ENCODE results near the gene TWF2.

TWF2 gene

DNA sequence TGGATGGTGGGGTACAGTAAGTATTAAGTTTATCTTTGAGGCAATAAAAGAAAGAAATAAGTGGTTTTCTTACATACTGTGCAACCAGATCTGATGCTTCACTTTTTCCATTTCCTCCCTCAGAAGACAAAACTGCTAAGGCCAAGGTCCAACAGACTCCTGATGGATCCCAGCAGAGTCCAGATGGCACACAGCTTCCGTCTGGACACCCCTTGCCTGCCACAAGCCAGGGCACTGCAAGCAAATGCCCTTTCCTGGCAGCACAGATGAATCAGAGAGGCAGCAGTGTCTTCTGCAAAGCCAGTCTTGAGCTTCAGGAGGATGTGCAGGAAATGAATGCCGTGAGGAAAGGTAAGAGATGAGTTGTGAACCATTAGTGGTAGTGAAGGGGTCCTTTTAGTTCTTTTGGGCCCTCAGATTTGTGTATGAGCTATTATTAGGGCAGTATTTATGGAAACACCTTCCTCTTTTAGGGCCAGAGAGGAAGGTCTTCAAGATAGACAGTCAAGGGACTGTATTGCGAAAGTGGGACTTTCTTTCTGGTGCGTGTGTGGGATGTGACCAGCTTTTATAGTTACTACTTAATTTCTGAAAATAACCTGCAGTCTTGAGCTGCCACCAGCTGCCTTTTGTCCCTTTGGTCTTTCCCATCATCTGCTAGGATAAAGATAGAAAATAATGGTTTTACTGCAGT, 36.4 kb downstream of the TWF2 start:
- DNase-seq (ENCODE audit: low read depth) = no peak

- DNase-seq (ENCODE audit: low read depth) = peak; percentile 73
These were observed 37.8 kb downstream of the TWF2 start for GRCh38 chr3:52200981-52201679.

- no peak for DNase-seq (ENCODE audit: low read depth)
These were observed 40.0 kb downstream of the TWF2 start for GRCh38 chr3:52198643-52199608.

DNA sequence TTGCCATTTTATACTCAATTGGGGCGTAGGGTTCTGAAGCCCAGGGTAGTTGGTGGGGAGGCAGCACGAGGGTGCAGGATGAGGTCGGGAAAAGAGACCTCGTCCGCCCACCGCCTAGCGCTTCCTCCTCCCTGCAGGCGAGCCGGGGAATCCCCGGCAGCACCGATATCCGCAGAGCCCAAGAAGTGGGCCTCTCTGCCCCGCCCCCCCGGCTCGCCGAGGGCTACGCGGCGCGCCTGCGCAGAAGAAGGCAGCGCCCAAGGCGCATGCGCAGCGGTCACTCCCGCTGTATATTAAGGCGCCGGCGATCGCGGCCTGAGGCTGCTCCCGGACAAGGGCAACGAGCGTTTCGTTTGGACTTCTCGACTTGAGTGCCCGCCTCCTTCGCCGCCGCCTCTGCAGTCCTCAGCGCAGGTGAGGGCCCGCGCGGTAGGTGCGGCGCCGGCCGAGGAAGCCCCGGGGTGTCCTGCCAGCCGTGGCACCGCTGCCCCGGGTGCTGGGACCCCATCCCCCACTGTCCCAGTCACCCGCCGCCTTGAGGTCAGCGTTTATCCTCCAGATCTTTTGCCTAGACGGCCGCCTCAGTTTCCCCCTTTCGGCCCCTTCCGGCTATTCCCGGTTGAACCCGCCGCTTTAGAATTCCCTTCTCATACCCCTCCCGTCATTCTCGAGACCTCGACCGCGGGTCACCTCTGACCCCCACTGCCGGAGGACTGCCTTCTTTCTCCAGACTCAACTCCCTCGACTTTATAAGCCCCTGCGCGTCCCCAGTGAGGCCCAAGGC, 40.9 kb downstream of the TWF2 start, which contains the start of gene ALAS1:
Gene ALAS1 (plus strand): TSS at position 319 of the 784 bp plus-strand sequence. CDS start 1,082 bp downstream, outside the sequence.
- DNase-seq (ENCODE audit: low read depth) = peak; percentile 79

DNA sequence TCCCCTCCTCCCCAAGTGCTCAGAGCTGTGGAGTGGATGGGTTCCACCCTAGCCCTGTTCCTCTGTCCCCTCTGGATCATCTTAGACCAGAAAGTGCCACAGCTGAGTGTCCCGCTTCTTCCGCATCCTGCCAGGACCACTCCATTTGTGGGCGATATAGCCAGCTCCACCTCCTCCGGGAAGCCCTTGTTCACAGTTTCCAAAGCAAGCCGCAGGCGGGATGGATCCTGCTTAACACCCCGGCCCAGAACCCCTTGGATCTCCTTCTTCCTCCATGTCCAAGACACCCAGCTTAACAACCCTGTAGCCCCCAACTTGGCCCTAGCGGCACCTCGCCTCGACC, 41.5 kb downstream of the TWF2 start:
- DNase-seq (ENCODE audit: low read depth) = no peak

DNA sequence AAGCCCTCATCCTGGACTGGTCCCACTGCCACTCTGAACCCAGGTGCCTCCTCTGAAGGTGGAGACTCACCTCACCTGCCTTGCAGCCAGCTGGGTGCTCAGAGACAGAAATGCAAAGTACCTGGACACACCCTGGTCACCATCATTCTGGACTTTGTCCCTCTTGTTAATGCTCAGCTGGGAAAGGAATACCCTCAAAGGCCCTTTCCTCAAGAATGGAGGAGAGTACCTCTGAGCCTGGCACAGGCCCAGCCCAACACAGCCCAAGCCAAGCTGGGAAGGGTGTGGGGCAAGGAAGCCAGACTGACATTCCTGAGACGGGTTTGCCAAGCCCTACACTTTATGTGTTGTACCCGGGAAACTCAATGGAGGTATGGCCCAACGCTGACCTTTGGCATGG, 42.0 kb downstream of the TWF2 start:
- no peak for DNase-seq (ENCODE audit: low read depth)

DNA sequence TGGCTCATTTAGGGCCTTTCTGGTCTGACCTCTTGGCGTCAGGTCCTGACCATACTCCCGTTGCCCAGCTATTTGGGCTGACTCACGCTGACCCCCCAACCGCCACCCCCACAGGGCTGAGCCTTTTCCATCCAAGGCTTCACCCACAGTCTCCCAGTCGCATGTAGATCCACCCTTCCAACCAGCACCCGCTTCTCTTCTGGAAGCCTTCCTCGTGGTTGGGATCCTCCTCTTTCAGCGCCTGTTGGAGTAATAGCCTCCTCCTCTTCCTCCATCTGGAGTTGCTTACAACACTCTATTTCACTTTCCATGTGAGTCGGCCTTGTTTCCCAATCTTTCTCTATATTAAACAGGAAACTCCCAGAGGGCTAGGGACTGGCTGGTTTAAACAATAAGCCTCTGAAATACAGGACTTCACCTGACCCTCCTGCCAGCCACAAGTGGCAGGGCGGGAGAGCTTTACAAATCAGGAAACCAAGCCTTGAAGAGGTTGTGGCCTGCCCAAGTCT, 43.1 kb downstream of the TWF2 start:
- DNase-seq (ENCODE audit: low read depth) = peak; percentile 57

DNA sequence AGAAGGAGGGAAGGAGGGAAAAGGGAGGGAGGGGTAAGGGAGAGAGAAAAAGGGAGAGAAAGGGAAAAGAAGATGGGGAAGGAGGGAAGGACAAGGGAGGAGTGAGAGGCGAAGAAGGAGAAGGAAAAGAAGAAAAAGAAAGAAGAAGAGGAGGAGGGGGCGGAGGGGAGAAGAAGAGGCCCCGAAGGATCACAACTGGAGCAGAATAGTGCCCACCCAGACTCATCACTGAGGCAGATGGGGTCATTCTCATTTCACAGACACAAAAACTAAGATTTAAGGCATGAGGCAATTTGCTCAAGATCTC, 43.7 kb downstream of the TWF2 start:
- no peak for DNase-seq (ENCODE audit: low read depth)

GRCh38 chr3:52194485-52195290, 44.3 kb downstream of the TWF2 start:
- no peak for DNase-seq (ENCODE audit: low read depth)

- no peak for DNase-seq (ENCODE audit: low read depth)
These were observed 45.9 kb downstream of the TWF2 start for GRCh38 chr3:52193065-52193464.

GRCh38 chr3:52191663-52192062, 47.3 kb downstream of the TWF2 start:
- DNase-seq (ENCODE audit: low read depth) = no peak

GRCh38 chr3:52190294-52191074, 48.5 kb downstream of the TWF2 start:
- no peak for DNase-seq (ENCODE audit: low read depth)

DNA sequence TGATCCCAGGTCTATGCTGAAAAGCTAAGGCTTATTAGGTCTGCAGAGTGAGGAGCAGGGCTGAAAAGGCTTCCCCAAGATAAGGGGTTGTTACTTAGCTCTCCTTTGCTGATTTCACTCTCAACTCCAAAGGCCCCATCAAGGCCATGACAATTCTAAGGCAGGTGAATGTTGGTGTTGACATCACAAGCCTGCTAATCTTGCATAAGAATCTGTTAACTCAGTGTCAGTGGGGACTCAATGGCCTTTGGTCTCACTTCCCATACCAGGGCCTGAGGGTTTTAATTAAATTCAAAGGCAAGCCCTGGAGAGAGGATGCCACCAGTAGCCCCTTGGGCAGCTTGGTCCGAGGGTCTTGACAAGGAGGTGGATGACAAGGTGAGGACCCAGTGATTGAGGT, 50.4 kb downstream of the TWF2 start:
- DNase-seq (ENCODE audit: low read depth) = no peak

- no peak for DNase-seq (ENCODE audit: low read depth)
These were observed 52.2 kb downstream of the TWF2 start for GRCh38 chr3:52186729-52187128.

- DNase-seq (ENCODE audit: low read depth) = no peak
These were observed 53.1 kb downstream of the TWF2 start for GRCh38 chr3:52185837-52186236.

DNA sequence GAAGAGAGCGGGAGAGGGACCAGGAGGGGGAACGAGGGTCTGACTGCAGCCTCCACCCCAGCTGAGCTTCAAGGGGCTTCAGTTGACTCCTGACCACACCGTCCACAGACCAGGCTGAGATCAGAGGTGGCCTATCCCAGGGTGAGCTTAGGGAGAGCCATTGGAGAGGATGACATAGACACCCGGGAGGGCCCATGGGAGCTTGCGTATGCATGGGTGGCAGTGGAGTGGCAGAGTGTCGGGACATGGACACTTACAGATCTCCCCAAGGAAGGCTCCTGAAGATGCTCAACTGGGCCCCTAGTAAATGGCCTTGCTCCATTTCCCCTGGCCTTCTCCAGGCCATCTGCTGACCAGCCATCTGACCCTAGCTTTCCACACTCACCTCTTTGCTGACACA, 53.6 kb downstream of the TWF2 start:
- DNase-seq (ENCODE audit: low read depth) = no peak

- no peak for DNase-seq (ENCODE audit: low read depth)
These were observed 54.3 kb downstream of the TWF2 start for GRCh38 chr3:52184690-52185089.

- DNase-seq (ENCODE audit: low read depth) = no peak
These were observed 55.0 kb downstream of the TWF2 start for GRCh38 chr3:52183786-52184445.

DNA sequence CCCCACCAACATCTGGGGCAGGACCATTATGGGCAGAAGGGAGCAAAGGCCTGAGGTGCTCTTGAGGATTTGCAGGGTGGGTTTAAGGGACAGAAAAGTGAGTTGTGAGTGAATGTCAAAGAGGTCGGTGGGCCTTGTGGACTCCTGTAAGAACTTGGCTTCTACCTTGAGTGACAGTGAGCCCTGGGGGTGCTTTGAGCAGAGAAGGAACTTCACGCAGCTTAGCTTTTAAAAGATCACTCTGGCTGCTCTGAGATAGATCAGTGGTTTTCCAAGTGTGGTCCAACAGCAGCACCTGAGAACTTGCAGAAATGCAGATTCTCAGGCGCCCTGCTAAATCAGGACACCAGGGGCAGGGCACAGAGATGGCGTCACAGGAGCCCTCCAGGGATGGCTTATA, 56.3 kb downstream of the TWF2 start:
- DNase-seq (ENCODE audit: low read depth) = no peak

DNA sequence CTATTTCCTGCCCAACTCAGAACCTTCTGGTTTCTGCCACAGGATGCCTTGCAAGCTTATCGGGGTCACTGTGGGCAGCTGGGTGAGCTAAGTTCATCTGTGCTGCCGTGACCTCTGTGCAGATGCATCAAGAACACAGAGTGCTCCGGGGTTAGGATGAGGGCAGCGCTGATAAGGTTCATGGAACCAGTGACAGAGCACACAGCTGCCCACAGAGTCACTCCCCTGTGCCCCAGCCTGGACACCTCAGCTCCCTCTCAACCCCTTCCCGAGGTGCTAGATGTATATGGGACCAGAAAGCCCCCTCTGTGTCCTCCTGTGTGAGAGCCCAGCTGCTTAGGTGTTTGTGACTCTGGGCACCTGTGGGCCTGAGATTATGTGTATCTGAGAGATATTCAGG, 56.8 kb downstream of the TWF2 start:
- no peak for DNase-seq (ENCODE audit: low read depth)
